Suprapubic skin (tissue), 4 donors: ENCODE results near the gene LAMP1. TPM values are rescaled to one million over a fixed set of nuclear protein-coding genes. Genes with fewer than 3 reads are reported as not detected.
A peak's percentile ranks its signal among the peaks of the same experiment; 100 is the strongest.
"Not testable (repeated sequence)": the region's sequence is repeated elsewhere in the genome, so short reads cannot be mapped to it uniquely, and the experiment has no call there.

Source experiments
- DNase-seq, 2 donors: peaks; one replicate each; pipeline ENCODE4 v3.0.0-alpha.2; 2019; ENCODE audit warnings: low spot score in 2 of 2
- H3K27ac ChIP-seq: fragments of 200-600 bp; sonication (generic); one replicate; pipeline ENCODE4 v1.5.1; 2019
- H3K27me3 ChIP-seq: fragments of 200-600 bp; sonication (generic); one replicate; pipeline ENCODE4 v1.5.1; 2019
- H3K36me3 ChIP-seq: fragments of 200-600 bp; sonication (generic); one replicate; pipeline ENCODE4 v1.5.1; 2019
- H3K4me1 ChIP-seq: fragments of 200-600 bp; sonication (generic); one replicate; pipeline ENCODE4 v1.5.1; 2019
- H3K4me3 ChIP-seq: fragments of 200-600 bp; sonication (generic); one replicate; pipeline ENCODE4 v1.5.1; 2019; ENCODE audit warnings: mild to moderate bottlenecking
- H3K9me3 ChIP-seq: fragments of 200-600 bp; sonication (generic); one replicate; pipeline ENCODE4 v1.5.1; 2019
- EP300 ChIP-seq: sonication (generic); formaldehyde crosslinking; IDR thresholded peaks from one replicate; pipeline ENCODE4 v1.6.1; 2017; ENCODE audit warnings: antibody characterized with exemption
- POLR2A ChIP-seq, 2 donors: fragments of 450-650 bp; IDR thresholded peaks; one replicate each; pipeline ENCODE4 v1.6.1; 2017; ENCODE audit warnings: antibody characterized with exemption in 2 of 2, mild to moderate bottlenecking in 2 of 2, moderate library complexity in 2 of 2
- POLR2AphosphoS5 ChIP-seq, 3 donors: sonication (generic); formaldehyde crosslinking; IDR thresholded peaks; one replicate each; pipeline ENCODE4 v1.6.1; 2017; ENCODE audit warnings: antibody characterized with exemption in 3 of 3
- WGBS: methylation state at CpG from one replicate; pipeline ENCODE4 v1.1.5; 2018; 5-methylcytosine and 5-hydroxymethylcytosine counted together
- total RNA-seq, 4 donors: library from RNA; depleted of rRNA; stranded (reverse); fragments of >200 nt; gene quantifications; one replicate each; pipeline ENCODE4 v1.1.0, GENCODE V29; 2016
- TF ChIP-seq, protein P1 (sequence below), 2 donors: fragments of 200-600 bp in 1 of 2; fragments of 450-650 bp in 1 of 2; sonication (generic) in 1 of 2; IDR thresholded peaks; one replicate each; pipeline ENCODE4 v1.5.1; 2016 to 2019; ENCODE audit warnings: antibody characterized with exemption in 2 of 2, mild to moderate bottlenecking in 1 of 2, moderate library complexity in 1 of 2

The LAMP1 gene
- total RNA-seq, 4 donors from 2014 or later = 131 to 255 (median 222) TPM

DNA sequence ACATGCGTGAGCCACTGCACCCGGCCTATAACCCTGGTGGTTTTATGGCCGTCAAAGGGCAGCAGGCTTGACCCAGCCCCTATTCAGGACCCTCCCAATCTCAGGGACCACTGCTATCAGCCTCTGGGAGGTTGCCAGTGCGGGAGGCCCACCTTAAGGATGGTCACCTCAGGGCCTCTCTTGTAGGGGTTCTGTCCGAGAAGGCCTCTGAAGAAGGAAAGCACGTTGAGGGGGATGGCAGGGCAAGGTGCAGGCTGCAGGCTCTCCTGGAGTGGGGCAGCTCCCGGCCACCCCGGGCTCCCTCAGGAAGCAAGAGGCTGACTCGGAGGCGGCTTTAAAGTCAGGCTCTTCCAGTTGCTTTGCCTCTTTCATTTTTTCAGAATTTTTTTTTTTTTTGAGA, 72.8 kb downstream of the LAMP1 start:
- DNase-seq = no peak
- WGBS = 82% methylated on average over 9 of the region's 10 CpGs
- TF ChIP-seq, protein P1, sequence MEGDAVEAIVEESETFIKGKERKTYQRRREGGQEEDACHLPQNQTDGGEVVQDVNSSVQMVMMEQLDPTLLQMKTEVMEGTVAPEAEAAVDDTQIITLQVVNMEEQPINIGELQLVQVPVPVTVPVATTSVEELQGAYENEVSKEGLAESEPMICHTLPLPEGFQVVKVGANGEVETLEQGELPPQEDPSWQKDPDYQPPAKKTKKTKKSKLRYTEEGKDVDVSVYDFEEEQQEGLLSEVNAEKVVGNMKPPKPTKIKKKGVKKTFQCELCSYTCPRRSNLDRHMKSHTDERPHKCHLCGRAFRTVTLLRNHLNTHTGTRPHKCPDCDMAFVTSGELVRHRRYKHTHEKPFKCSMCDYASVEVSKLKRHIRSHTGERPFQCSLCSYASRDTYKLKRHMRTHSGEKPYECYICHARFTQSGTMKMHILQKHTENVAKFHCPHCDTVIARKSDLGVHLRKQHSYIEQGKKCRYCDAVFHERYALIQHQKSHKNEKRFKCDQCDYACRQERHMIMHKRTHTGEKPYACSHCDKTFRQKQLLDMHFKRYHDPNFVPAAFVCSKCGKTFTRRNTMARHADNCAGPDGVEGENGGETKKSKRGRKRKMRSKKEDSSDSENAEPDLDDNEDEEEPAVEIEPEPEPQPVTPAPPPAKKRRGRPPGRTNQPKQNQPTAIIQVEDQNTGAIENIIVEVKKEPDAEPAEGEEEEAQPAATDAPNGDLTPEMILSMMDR (IDR thresholded peaks at IDR 0.05) = no peak
- TF ChIP-seq POLR2A (IDR thresholded peaks at IDR 0.05) (no peak), EP300 (no peak), POLR2AphosphoS5 (IDR thresholded peaks at IDR 0.05) (no peak)
- peaks cover 4% of the 10 kb centered on the region for H3K4me1 ChIP-seq
- no peaks in the 10 kb centered on the region for H3K9me3 ChIP-seq
- H3K36me3 ChIP-seq = no peaks in the 10 kb centered on the region
- no peak overlapping the region for H3K4me3 ChIP-seq
- H3K27ac ChIP-seq = no peak overlapping the region
- H3K27me3 ChIP-seq = peaks cover 3% of the 10 kb centered on the region

DNA sequence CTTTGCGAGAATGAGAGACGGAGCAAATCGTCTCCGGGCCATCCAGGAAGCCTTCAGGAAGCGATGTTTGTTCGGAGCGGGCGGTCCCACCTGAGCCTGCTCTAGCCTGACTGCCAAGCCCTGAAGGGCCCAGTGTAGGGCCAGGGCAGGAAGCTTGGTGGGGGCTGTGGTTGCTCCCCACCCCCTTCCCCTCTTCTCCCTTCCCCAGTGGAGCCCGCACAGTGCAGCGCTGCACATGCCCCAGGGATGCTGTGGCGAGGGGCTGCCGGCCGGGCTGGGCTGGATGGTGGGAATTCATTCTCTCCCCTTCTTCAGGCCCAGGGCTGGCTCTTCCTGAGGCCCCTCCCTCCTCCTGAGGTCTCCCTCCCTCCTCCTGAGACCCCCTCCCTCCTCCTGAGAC, 74.0 kb downstream of the LAMP1 start:
- no peaks in the 10 kb centered on the region for H3K9me3 ChIP-seq
- WGBS = 81% methylated on average over 13 of the region's 13 CpGs
- no peak overlapping the region for H3K27ac ChIP-seq
- DNase-seq = peak in 1 of 2 donors; percentile 61
- H3K27me3 ChIP-seq = peaks cover 3% of the 10 kb centered on the region
- no peaks in the 10 kb centered on the region for H3K36me3 ChIP-seq
- TF ChIP-seq, protein P1 (IDR thresholded peaks at IDR 0.05) = no peak
- TF ChIP-seq POLR2AphosphoS5 (IDR thresholded peaks at IDR 0.05) (no peak), EP300 (no peak), POLR2A (IDR thresholded peaks at IDR 0.05) (no peak)
- H3K4me3 ChIP-seq = no peak overlapping the region
- no peaks in the 10 kb centered on the region for H3K4me1 ChIP-seq

DNA sequence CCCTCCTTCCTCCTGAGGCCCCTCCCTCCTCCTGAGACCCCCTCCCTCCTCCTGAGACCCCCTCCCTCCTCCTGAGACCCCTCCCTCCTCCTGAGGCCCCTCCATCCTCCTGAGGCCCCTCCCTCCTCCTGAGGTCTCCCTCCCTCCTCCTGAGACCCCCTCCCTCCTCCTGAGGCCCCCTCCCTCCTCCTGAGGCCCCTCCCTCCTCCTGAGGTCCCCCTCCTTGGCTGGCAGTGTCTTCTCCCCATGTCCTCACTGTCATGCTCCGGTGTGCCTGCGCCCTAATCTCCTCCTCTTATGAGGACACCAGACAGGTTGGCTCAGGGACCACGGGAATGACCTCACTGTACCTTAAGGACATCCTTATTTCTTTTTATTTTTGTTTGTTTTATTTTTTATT, 74.7 kb downstream of the LAMP1 start:
- not testable (repeated sequence) for H3K36me3 ChIP-seq, H3K27me3 ChIP-seq, H3K27ac ChIP-seq, H3K4me1 ChIP-seq, H3K9me3 ChIP-seq, H3K4me3 ChIP-seq
- 89% methylated on average over 3 of the region's 3 CpGs for WGBS
- peak in 1 of 2 donors; percentile 64 for DNase-seq

Other genes with a start within 250 kb of the LAMP1 start
- not detected for gene F7, start 191.4 kb upstream of the LAMP1 start, total RNA-seq
- 1 to 10 TPM; 4.9 to 7.8 (median 6.7) TPM for gene F10, start 174.4 kb upstream of the LAMP1 start, total RNA-seq
- not detected for gene PROZ, start 138.6 kb upstream of the LAMP1 start, total RNA-seq
- 10 to 100 TPM; 33.2 to 99.5 (median 49.5) TPM for gene PCID2, start 88.6 kb upstream of the LAMP1 start, total RNA-seq
- gene CUL4A, start 87.6 kb upstream of the LAMP1 start, total RNA-seq = 100 to 1,000 TPM in 3 of 4 donors, 10 to 100 TPM in 1; 95.6 to 221 (median 119) TPM
- gene GRTP1, start 66.9 kb downstream of the LAMP1 start, total RNA-seq = 10 to 100 TPM; 23.5 to 40.8 (median 32.2) TPM
- gene ADPRHL1, start 156.2 kb downstream of the LAMP1 start, total RNA-seq = 1 to 10 TPM; 2.5 to 8.6 (median 5.5) TPM
- gene DCUN1D2, start 193.5 kb downstream of the LAMP1 start, total RNA-seq = 10 to 100 TPM in 3 of 4 donors, 1 to 10 TPM in 1; 8.7 to 51.7 (median 18.3) TPM